Measurements from ENCODE around the gene SAMD4A. TPM values are rescaled to one million over a fixed set of nuclear protein-coding genes. Genes with fewer than 3 reads are reported as not detected.

The SAMD4A gene
- total RNA-seq, 1 donor from 2014 or later: 30.6 TPM

DNA sequence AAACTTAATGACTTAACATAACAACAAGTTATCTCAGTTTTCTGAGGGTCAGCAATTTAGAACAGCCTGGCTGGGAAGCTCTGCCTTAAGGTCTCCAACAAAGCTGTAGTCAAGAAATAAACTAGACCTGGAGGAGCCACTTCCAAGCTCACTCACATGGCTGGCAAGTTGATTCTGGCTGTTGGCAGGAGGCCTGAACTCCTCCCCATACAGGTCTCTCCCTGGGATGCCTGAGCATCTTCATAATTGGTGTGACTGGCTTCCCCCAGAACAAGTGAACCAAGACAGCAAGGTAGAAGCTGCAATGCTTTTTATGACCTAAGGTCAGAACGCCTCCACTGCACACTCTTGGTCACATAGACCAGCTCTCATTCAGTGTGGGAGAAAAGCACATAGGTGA, 128.3 kb downstream of the SAMD4A start:
- Histone ChIP-seq H3K4me3 (no peak overlapping the region), H3K36me3 (no peaks in the 10 kb centered on the region), H3K27me3 (ENCODE audit: low read depth) (no peaks in the 10 kb centered on the region), H3K9me3 (no peaks in the 10 kb centered on the region), H3K27ac (no peak overlapping the region), H3K4me1 (peaks cover 42% of the 10 kb centered on the region)
- intact Hi-C loops (cut with DNase I): no loop called here
- DNase-seq: no peak
- TF ChIP-seq, protein P1, sequence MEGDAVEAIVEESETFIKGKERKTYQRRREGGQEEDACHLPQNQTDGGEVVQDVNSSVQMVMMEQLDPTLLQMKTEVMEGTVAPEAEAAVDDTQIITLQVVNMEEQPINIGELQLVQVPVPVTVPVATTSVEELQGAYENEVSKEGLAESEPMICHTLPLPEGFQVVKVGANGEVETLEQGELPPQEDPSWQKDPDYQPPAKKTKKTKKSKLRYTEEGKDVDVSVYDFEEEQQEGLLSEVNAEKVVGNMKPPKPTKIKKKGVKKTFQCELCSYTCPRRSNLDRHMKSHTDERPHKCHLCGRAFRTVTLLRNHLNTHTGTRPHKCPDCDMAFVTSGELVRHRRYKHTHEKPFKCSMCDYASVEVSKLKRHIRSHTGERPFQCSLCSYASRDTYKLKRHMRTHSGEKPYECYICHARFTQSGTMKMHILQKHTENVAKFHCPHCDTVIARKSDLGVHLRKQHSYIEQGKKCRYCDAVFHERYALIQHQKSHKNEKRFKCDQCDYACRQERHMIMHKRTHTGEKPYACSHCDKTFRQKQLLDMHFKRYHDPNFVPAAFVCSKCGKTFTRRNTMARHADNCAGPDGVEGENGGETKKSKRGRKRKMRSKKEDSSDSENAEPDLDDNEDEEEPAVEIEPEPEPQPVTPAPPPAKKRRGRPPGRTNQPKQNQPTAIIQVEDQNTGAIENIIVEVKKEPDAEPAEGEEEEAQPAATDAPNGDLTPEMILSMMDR (IDR thresholded peaks at IDR 0.05): no peak
- no peak for ATAC-seq

DNA sequence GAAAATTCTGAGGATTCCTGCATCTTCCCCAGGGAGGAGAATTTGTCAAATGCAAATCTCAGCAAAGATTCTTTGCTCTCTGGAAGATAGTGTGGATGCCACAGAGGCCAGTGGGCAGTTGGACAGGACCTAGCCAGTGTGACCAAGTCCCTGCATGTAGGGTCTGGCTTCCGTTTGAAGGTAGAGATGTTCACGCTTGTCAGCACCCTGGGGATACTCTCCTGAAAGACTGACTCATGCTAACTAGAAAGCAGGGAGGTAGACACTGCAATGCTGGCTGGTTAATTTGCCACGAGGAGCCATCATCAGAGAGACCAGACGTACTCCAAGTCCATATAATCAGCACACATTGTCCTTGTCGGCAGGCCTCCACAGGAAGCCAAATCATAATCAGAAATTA, 130.1 kb downstream of the SAMD4A start:
- Histone ChIP-seq H3K4me1 (peaks cover 30% of the 10 kb centered on the region), H3K4me3 (no peak overlapping the region), H3K27me3 (ENCODE audit: low read depth) (no peaks in the 10 kb centered on the region), H3K9me3 (no peaks in the 10 kb centered on the region), H3K36me3 (no peaks in the 10 kb centered on the region), H3K27ac (no peak overlapping the region)
- TF ChIP-seq, protein P1 (IDR thresholded peaks at IDR 0.05): no peak
- intact Hi-C loops (cut with DNase I): no loop called here
- DNase-seq: no peak
- ATAC-seq: no peak

DNA sequence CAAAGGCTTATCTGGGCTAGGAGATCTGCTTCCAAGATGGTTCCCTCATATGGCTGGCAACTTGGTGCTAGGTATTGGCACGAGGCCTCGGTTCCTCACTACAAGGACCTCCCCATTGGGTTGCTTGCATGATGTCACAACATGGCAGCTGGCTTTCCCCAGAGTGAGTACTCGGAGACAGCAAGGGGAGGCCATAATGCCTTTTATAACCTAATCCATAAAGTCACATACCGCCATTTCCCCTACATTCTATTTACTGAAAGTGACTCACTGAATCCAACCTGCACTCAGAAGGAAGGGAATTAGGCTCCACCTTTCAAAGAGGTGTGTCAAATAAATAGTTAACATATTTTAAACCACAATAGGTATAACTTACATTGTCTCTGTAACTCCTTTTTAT, 130.9 kb downstream of the SAMD4A start:
- no peak for DNase-seq
- Histone ChIP-seq H3K27me3 (ENCODE audit: low read depth) (no peaks in the 10 kb centered on the region), H3K9me3 (no peaks in the 10 kb centered on the region), H3K27ac (no peak overlapping the region), H3K4me1 (peaks cover 25% of the 10 kb centered on the region), H3K4me3 (no peak overlapping the region), H3K36me3 (peaks cover 4% of the 10 kb centered on the region)
- intact Hi-C loops (cut with DNase I): no loop called here
- no peak for ATAC-seq
- TF ChIP-seq, protein P1 (IDR thresholded peaks at IDR 0.05): no peak

DNA sequence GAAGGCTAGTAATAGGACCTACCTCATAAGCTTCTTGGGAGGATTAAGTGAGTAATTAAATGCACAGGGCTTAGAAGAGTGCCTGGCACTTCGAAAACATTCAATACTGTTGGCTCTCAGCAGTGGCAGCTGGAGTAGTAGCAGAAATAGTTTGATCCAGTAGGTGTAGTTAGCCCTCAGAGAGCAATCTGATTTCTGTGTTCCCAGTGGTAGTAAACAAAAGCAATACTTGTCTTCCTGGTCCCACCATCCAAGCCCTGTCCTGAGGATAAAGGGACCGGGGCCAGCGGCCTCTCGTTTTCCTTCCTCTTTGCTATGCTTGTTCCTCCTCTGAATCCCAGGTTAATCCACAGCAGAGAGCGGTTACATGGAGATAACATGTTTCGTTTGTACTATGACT, 131.6 kb downstream of the SAMD4A start:
- intact Hi-C loops (cut with DNase I): no loop called here
- DNase-seq (no peak), ATAC-seq (peak in 1 of 2 donors; percentile 23)
- no peaks in the 10 kb centered on the region for H3K27me3 ChIP-seq (ENCODE audit: low read depth)
- peaks cover 4% of the 10 kb centered on the region for H3K36me3 ChIP-seq
- no peaks in the 10 kb centered on the region for H3K9me3 ChIP-seq
- H3K27ac ChIP-seq: peak overlapping the region; percentile 42
- no peak overlapping the region for H3K4me3 ChIP-seq
- TF ChIP-seq, protein P1 (IDR thresholded peaks at IDR 0.05): no peak
- peaks cover 25% of the 10 kb centered on the region for H3K4me1 ChIP-seq

DNA sequence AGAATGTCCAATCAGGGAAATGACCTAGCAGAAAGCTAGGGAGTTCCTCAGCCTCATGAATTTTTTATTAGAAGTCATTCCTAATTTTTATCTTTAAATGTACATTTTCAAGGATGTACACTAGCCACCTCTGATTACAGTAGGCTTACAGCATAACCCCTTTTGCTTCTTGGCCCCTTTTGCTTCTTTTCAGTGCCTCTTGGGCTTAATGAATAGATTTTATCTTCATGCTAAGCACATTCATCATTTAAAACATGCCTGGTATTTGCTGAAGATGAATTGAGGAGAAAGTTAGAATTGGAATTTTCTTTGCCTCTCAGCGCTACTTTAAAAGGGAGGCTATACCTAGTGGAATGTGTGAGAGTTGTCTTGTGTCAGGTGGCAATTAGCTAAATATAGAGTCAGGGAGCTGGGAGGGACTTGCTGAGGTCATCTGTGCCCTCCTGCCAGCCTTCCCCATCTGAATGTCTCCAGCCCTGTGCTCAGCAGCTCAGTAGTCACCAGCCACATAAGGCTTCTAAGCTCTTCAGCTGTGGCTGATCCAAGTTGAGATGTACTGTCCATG, 132.1 kb downstream of the SAMD4A start:
- no peaks in the 10 kb centered on the region for H3K9me3 ChIP-seq
- DNase-seq (no peak), ATAC-seq (peak; percentile 86 to 92)
- intact Hi-C loops (cut with DNase I): no loop called here
- no peaks in the 10 kb centered on the region for H3K27me3 ChIP-seq (ENCODE audit: low read depth)
- H3K36me3 ChIP-seq: peaks cover 4% of the 10 kb centered on the region
- peaks cover 25% of the 10 kb centered on the region for H3K4me1 ChIP-seq
- no peak overlapping the region for H3K4me3 ChIP-seq
- TF ChIP-seq, protein P1 (IDR thresholded peaks at IDR 0.05): no peak
- peak overlapping the region; percentile 42 for H3K27ac ChIP-seq

Measured in lower lobe of right lung (tissue), 2 donors.